Gastroesophageal sphincter (tissue), 4 donors: Measurements from ENCODE around the gene NCOA4. TPM values are rescaled to one million over a fixed set of nuclear protein-coding genes. Genes with fewer than 3 reads are reported as not detected.
A peak's percentile ranks its signal among the peaks of the same experiment; 100 is the strongest.

Source experiments
- ATAC-seq: fragments of 150-250 bp; one replicate; pipeline ENCODE4 v1.9.1; 2016; ENCODE audit warnings: mild to moderate bottlenecking, moderate library complexity
- H3K27ac ChIP-seq, 4 donors: fragments of 200-600 bp; sonication (generic) in 3 of 4; 1 replicate in 3 of 4; 2 replicates in 1 of 4; pipeline ENCODE4 v1.5.1; 2016 to 2019
- H3K27me3 ChIP-seq: fragments of 200-600 bp; sonication (generic); one replicate; pipeline ENCODE4 v1.5.1; 2019
- H3K36me3 ChIP-seq, 2 donors: fragments of 200-600 bp; sonication (generic); one replicate each; pipeline ENCODE4 v1.5.1; 2019; ENCODE audit warnings: control low read depth in 1 of 2
- H3K4me1 ChIP-seq, 3 donors: fragments of 200-600 bp; sonication (generic); 1 replicate in 2 of 3; 2 replicates in 1 of 3; pipeline ENCODE4 v1.5.1; 2016 to 2019; ENCODE audit warnings: control low read depth in 2 of 3
- H3K4me3 ChIP-seq, 2 donors: fragments of 200-600 bp; sonication (generic); one replicate each; pipeline ENCODE4 v1.5.1; 2019; ENCODE audit warnings: mild to moderate bottlenecking in 1 of 2, moderate library complexity in 1 of 2
- H3K9me3 ChIP-seq, 3 donors: fragments of 200-600 bp; sonication (generic); one replicate each; pipeline ENCODE4 v1.5.1; 2017 to 2019; ENCODE audit warnings: control low read depth in 2 of 3
- EP300 ChIP-seq: sonication (generic); formaldehyde crosslinking; IDR thresholded peaks from one replicate; pipeline ENCODE4 v1.6.1; 2017; ENCODE audit warnings: antibody characterized with exemption, mild to moderate bottlenecking
- POLR2A ChIP-seq, 2 donors: fragments of 450-650 bp; IDR thresholded peaks; one replicate each; pipeline ENCODE4 v1.6.1; 2017; ENCODE audit warnings: antibody characterized with exemption in 2 of 2, mild to moderate bottlenecking in 2 of 2, moderate library complexity in 1 of 2
- POLR2AphosphoS5 ChIP-seq: sonication (generic); formaldehyde crosslinking; IDR thresholded peaks from one replicate; pipeline ENCODE4 v1.6.1; 2017; ENCODE audit warnings: antibody characterized with exemption
- WGBS, 2 donors: methylation state at CpG; one replicate each; pipeline ENCODE4 v1.1.5; 2018; ENCODE audit warnings: low coverage in 1 of 2; 5-methylcytosine and 5-hydroxymethylcytosine counted together
- total RNA-seq, 4 donors: library from RNA; depleted of rRNA; stranded (reverse); fragments of >200 nt; gene quantifications; one replicate each; pipeline ENCODE4 v1.1.0, GENCODE V29; 2016
- TF ChIP-seq, protein P1 (sequence below), 4 experiments: fragments of 200-600 bp in 2 of 4; fragments of 450-650 bp in 2 of 4; sonication (generic) in 1 of 4; IDR thresholded peaks; one replicate each; pipeline ENCODE4 v1.5.1; 2017 to 2019; ENCODE audit warnings: antibody characterized with exemption in 4 of 4, mild to moderate bottlenecking in 2 of 4, moderate library complexity in 2 of 4

The NCOA4 gene
- total RNA-seq = 100 to 1,000 TPM; 152 to 186 (median 173) TPM

DNA sequence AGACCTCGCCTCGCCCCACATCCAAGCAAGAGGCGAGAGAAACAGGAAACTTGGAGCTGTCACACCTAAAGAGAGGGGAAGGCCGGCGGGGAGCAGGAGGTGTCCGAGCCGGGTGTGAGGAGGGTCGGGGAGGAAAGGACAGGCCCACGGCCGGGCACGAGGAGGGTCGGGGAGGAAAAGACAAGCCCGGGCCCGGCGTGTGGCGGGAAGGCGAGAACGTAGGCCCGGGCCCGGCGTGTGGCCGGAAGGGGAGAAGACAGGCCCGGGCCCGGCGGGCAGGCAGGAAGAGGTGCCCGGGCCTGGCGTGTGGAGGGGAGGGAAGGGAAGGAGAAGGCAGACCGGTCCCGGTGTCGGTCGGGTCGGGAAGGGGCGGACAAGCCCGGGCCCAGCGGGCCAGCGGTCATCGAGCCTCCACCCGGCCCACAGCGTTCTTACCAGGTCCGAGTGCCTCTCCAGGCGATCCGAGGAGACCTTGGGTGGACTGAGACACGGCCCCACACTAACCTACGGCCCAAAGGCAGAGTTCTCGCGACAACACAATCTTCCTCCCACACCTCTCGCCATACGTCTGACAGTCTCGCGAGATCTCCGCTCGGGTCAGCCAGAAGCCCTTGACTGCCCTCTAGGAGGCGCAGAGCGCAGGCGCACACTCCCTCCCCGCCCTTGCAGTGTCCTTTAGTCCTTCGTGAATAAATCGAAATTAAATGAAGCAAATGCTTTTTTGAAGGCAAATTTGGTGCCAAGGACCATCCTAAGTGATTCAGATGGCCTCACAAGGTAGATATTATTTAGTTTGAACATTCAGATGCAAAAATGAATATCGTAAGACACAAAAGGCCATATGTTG lies at the start of gene NCOA4:
Gene NCOA4, minus strand, starts transcription at position 533 of the 847 bp plus-strand sequence. CDS start 13,943 bp downstream, outside the sequence.
- H3K27ac ChIP-seq = peak within 1 kb of the TSS; percentile 91 to 96 (median 93)
- H3K4me1 ChIP-seq = peaks cover 14 to 54% (median 36%) of the 10 kb centered on the region in 3 donors
- peak within 1 kb of the TSS; percentile 95 to 98 for H3K4me3 ChIP-seq
- H3K9me3 ChIP-seq = no peaks in the 10 kb centered on the region
- H3K36me3 ChIP-seq = no peaks in the 10 kb centered on the region
- TF ChIP-seq POLR2A (IDR thresholded peaks at IDR 0.05) (peak; percentile 53), POLR2AphosphoS5 (peak; percentile 58), EP300 (no peak)
- TF ChIP-seq, protein P1, sequence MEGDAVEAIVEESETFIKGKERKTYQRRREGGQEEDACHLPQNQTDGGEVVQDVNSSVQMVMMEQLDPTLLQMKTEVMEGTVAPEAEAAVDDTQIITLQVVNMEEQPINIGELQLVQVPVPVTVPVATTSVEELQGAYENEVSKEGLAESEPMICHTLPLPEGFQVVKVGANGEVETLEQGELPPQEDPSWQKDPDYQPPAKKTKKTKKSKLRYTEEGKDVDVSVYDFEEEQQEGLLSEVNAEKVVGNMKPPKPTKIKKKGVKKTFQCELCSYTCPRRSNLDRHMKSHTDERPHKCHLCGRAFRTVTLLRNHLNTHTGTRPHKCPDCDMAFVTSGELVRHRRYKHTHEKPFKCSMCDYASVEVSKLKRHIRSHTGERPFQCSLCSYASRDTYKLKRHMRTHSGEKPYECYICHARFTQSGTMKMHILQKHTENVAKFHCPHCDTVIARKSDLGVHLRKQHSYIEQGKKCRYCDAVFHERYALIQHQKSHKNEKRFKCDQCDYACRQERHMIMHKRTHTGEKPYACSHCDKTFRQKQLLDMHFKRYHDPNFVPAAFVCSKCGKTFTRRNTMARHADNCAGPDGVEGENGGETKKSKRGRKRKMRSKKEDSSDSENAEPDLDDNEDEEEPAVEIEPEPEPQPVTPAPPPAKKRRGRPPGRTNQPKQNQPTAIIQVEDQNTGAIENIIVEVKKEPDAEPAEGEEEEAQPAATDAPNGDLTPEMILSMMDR (IDR thresholded peaks at IDR 0.05) = peak; percentile 71 to 82 (median 75)
- peak; percentile 98 for ATAC-seq
- no peaks in the 10 kb centered on the region for H3K27me3 ChIP-seq
- WGBS, 2 donors = 0 to 1% methylated on average over 44 to 48 of the region's 59 CpGs

DNA sequence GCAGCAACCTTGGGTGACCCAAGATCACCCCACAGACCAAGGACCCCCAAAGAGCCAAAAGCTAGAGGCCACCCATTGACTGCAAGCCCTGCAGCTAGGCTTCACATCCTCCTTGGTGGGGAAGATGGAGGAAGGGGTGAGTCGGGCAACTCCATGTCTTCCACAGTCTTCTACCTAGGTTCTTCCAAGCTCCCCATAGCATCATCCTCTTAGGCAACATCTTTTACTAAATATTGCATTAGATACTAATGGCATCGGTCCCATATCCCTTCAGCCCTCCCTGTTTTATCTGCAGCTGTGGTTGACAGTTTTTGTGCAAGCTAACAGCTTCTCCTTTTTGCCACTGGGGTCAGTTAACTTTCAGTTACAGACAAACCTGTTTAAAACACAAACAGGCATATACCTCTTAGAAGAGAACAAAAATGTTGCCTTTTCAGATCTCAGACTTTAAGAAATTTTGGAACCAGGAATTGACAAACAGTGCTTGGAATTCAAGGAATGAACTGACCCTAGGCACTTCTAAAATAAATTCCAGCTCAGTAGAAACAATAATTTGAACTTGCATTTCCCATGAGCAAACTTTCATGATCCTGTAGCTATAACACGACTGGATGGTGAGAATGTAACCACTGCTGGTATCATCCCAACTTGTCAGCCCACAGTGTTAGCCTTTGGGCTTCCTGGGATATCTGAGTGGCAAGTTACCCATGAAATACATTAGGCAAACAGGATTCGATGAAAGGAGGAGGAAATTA lies 49.6 kb upstream of the NCOA4 start:
- no peaks in the 10 kb centered on the region for H3K9me3 ChIP-seq
- ATAC-seq = no peak
- H3K4me3 ChIP-seq = no peak overlapping the region
- H3K4me1 ChIP-seq = no peaks in the 10 kb centered on the region
- no peaks in the 10 kb centered on the region for H3K27me3 ChIP-seq
- WGBS, 2 donors = 48 to 70% methylated on average over 3 to 4 of the region's 4 CpGs
- no peaks in the 10 kb centered on the region for H3K36me3 ChIP-seq
- TF ChIP-seq POLR2A (IDR thresholded peaks at IDR 0.05) (no peak), POLR2AphosphoS5 (no peak), EP300 (no peak)
- TF ChIP-seq, protein P1 (IDR thresholded peaks at IDR 0.05) = no peak
- no peak overlapping the region for H3K27ac ChIP-seq

- Histone ChIP-seq H3K36me3 (no peaks in the 10 kb centered on the region), H3K4me1 (no peaks in the 10 kb centered on the region), H3K27me3 (no peaks in the 10 kb centered on the region), H3K9me3 (no peaks in the 10 kb centered on the region), H3K27ac (no peak overlapping the region), H3K4me3 (no peak overlapping the region)
- TF ChIP-seq, protein P1 (IDR thresholded peaks at IDR 0.05) = no peak
- 72 to 77% methylated on average over 3 to 5 of the region's 5 CpGs for WGBS, 2 donors
- ATAC-seq = no peak
These were observed 47.4 kb upstream of the NCOA4 start for GRCh38 chr10:46077731-46078413.

DNA sequence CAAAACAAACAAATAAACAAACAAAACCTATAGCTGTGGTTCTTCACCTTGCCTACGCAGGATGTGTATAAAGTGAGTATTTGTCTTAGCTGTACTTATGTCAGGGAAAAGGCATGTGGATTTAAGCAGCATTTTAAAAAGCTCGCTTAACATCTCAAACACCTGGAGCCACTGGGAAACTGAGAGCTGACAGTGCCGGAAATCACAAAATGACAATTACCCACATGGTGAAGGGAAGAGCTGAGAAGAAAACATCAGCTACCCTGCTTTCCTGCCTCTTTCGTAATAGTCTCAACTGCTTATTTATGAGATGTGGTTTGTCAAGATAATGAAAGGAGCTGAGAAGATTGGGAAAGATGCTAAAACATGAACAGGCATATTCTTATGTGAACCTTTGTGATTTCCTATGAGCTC lies 46.7 kb upstream of the NCOA4 start:
- no peak overlapping the region for H3K27ac ChIP-seq
- no peak overlapping the region for H3K4me3 ChIP-seq
- no peak for ATAC-seq
- H3K4me1 ChIP-seq = no peaks in the 10 kb centered on the region
- no peaks in the 10 kb centered on the region for H3K36me3 ChIP-seq
- TF ChIP-seq POLR2A (IDR thresholded peaks at IDR 0.05) (no peak), POLR2AphosphoS5 (no peak), EP300 (no peak)
- TF ChIP-seq, protein P1 (IDR thresholded peaks at IDR 0.05) = no peak
- no peaks in the 10 kb centered on the region for H3K27me3 ChIP-seq
- WGBS, 2 donors = 65 to 67% methylated on average over 3 to 4 of the region's 4 CpGs
- H3K9me3 ChIP-seq = no peaks in the 10 kb centered on the region
